HL-60 (cell line): Measurements from ENCODE around the gene ASCC3.

Source experiments
- POLR2AphosphoS5 ChIP-seq: IDR thresholded peaks from 2 replicates; pipeline ENCODE4 v1.6.1; 2012; ENCODE audit warnings: low read depth
- SPI1 ChIP-seq: IDR thresholded peaks from 2 replicates; pipeline ENCODE4 v1.6.1; 2012; ENCODE audit warnings: low read depth, mild to moderate bottlenecking, borderline replicate concordance
- TF ChIP-seq, protein P1 (sequence below): IDR thresholded peaks from one replicate; pipeline ENCODE4 v1.5.1; 2011; ENCODE audit warnings: low read length, control low read depth, inconsistent platforms; ENCODE audit not compliant: insufficient read depth
- TF ChIP-seq, protein P2 (sequence below): IDR thresholded peaks from 2 replicates; pipeline ENCODE4 v1.6.1; 2012; ENCODE audit warnings: low read depth; ENCODE audit not compliant: insufficient replicate concordance

DNA sequence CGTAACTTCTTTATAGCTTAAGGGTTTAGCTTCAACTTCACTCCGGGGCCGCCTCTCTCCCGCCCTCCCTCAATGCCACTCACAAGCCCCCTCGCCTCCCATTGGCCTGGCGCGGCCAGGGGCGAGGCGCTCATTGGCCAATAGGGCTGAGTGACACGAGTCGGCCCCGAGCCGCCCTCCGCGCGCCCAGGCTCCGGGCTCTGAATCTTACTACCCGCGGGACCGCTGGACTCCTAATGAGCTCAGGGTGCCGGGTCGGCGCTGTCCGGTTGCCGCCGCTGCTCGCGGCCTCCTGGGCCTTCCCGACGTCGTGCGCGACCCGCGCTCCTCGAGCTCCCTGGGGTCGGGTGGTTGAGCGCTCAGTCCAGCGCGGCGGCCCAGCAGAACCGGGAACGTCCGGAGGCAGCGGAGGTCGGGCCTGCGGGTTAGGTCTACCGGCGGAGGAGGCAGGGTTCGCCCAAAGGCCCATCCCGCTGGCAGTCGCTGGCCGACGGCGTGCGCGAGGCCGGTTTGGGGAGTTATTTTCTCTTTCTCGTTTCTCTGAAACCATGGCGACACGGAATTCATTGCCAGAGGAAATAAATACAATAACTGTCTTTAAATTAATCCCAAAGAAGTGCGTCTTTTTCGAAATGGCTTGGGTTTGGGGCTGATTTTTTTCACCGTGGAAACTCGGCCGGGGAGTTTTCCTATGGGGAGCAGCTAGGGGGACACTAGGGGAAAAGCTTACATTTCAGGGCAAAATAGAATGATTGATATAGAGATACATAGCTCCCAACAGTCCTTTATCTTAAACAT is 416.0 kb downstream of the ASCC3 start, which contains the start of gene SIM1:
- TF ChIP-seq, protein P1, sequence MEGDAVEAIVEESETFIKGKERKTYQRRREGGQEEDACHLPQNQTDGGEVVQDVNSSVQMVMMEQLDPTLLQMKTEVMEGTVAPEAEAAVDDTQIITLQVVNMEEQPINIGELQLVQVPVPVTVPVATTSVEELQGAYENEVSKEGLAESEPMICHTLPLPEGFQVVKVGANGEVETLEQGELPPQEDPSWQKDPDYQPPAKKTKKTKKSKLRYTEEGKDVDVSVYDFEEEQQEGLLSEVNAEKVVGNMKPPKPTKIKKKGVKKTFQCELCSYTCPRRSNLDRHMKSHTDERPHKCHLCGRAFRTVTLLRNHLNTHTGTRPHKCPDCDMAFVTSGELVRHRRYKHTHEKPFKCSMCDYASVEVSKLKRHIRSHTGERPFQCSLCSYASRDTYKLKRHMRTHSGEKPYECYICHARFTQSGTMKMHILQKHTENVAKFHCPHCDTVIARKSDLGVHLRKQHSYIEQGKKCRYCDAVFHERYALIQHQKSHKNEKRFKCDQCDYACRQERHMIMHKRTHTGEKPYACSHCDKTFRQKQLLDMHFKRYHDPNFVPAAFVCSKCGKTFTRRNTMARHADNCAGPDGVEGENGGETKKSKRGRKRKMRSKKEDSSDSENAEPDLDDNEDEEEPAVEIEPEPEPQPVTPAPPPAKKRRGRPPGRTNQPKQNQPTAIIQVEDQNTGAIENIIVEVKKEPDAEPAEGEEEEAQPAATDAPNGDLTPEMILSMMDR, result no peak
- TF ChIP-seq POLR2AphosphoS5 (no peak), SPI1 (no peak)
- TF ChIP-seq, protein P2, sequence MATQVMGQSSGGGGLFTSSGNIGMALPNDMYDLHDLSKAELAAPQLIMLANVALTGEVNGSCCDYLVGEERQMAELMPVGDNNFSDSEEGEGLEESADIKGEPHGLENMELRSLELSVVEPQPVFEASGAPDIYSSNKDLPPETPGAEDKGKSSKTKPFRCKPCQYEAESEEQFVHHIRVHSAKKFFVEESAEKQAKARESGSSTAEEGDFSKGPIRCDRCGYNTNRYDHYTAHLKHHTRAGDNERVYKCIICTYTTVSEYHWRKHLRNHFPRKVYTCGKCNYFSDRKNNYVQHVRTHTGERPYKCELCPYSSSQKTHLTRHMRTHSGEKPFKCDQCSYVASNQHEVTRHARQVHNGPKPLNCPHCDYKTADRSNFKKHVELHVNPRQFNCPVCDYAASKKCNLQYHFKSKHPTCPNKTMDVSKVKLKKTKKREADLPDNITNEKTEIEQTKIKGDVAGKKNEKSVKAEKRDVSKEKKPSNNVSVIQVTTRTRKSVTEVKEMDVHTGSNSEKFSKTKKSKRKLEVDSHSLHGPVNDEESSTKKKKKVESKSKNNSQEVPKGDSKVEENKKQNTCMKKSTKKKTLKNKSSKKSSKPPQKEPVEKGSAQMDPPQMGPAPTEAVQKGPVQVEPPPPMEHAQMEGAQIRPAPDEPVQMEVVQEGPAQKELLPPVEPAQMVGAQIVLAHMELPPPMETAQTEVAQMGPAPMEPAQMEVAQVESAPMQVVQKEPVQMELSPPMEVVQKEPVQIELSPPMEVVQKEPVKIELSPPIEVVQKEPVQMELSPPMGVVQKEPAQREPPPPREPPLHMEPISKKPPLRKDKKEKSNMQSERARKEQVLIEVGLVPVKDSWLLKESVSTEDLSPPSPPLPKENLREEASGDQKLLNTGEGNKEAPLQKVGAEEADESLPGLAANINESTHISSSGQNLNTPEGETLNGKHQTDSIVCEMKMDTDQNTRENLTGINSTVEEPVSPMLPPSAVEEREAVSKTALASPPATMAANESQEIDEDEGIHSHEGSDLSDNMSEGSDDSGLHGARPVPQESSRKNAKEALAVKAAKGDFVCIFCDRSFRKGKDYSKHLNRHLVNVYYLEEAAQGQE, result no peak
